GM21825 (cell line): ENCODE data around the gene MORC3.
"Not testable (repeated sequence)": the region's sequence is repeated elsewhere in the genome, so short reads cannot be mapped to it uniquely, and the experiment has no call there.

Experiments used
- ATAC-seq: cut with Tn5 transposase; IDR thresholded peaks from one replicate; pipeline ENCODE4 v1.9.1; 2021; ENCODE audit warnings: mild to moderate bottlenecking, moderate library complexity; ENCODE audit not compliant: unreplicated experiment

The MORC3 gene

DNA sequence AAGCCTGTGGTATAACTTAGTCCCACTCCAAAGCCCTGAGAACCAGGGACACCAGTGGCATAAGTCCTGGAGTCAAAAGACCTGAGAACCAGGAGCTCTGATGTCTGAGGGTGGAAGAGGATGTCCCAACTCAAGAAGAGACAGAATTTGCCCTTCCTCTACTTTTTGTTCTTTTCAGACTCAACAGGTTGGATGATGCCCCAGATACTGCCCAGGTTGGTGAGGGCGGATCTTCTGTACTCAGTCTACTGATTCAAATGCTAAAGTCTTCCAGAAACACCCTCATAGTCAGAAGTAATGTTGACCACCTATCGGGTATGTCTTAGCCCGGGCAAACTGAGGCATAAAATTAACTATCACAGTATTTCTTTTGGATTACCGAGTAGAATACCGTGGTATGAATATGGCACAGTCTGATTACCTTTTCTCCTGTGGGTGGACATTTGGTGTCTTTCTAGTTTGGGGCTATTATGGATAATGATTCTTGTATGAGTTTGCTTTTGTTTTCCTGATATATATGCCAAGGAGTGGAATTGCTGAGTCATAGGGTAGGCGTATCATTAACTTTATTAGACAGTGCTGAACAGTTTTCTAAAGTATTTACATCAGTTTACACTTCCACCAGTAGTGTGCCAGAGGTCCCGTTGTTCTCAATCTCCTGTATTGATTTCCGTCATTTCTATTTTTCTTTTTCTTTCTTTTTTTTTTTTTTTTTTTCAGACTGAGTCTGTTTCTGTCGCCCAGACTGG is 62.0 kb downstream of the MORC3 start:
- no peak for ATAC-seq

GRCh38 chr21:36382722-36383121 is 62.7 kb downstream of the MORC3 start:
- ATAC-seq, result not testable (repeated sequence)

GRCh38 chr21:36384885-36385232 is 64.9 kb downstream of the MORC3 start:
- ATAC-seq, result peak; percentile 16

GRCh38 chr21:36385233-36386030 is 65.4 kb downstream of the MORC3 start, which contains the start of gene CHAF1B:
Gene CHAF1B (plus strand): TSS chr21:36385392. CDS start chr21:36386137, 745 bp downstream.
- peak; percentile 89 for ATAC-seq

- no peak for ATAC-seq
Measured at GRCh38 chr21:36386031-36386642, 66.1 kb downstream of the MORC3 start.

GRCh38 chr21:36388096-36388495 is 68.1 kb downstream of the MORC3 start:
- ATAC-seq, result no peak

- ATAC-seq, result no peak
Measured at GRCh38 chr21:36388835-36389234, 68.8 kb downstream of the MORC3 start.

DNA sequence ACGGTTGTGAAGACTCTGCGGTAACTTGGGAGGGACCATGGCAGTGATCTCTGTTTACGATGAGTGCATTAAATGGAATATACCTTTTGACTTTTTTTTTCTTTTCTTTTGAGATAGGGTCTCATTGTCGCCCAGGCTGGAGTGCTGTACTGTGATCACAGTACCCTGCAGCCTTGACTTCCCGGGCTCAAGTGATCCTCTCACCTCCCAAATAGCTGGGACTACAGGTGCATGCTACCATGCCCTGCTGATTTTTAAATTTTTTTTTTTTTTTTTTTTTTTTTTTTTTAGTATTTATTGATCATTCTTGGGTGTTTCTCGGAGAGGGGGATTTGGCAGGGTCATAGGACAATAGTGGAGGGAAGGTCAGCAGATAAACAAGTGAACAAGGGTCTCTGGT is 71.7 kb downstream of the MORC3 start:
- ATAC-seq, result not testable (repeated sequence)

- ATAC-seq, result no peak
Measured at GRCh38 chr21:36395353-36396111, 75.5 kb downstream of the MORC3 start.

GRCh38 chr21:36396325-36396724 is 76.3 kb downstream of the MORC3 start:
- no peak for ATAC-seq

- no peak for ATAC-seq
Measured at GRCh38 chr21:36396971-36397370, 77.0 kb downstream of the MORC3 start.

DNA sequence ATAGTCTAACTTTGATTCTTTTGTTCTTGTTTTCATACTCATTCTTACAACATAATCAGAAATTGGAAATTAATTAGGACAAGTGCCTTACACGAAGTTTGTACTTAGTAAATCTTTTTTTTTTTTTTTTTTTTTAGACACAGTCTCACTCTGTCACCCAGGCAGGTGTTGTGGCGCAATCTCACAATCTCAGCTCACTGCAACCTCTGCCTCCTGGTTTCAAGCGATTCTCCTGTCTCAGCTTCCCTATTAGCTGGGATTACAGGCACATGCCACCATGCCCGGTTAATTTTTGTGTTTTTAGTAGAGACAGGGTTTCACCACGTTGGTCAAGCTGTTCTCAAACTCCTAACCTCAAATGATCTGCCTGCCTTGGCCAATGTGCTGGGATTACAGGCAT is 77.6 kb downstream of the MORC3 start:
- ATAC-seq, result no peak

GRCh38 chr21:36399736-36400135 is 79.7 kb downstream of the MORC3 start:
- not testable (repeated sequence) for ATAC-seq

DNA sequence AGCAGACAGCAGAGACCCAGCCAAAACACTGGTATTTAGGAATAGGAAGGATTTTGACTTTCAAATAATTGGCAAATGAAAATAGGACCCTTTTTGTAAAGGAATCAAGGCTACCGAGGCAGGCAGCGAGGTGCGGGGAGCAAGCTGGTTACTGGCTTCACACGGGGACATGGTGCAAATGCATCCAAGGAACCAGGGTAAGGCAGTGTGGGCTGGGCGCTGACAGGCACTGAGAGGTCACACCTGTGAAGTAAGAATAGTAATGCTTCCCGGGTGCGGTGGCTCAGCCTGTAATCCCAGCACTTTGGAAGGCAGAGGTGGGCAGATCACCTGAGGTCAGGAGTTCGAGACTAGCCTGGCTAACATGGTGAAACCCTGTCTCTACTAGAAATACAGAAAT is 80.7 kb downstream of the MORC3 start:
- no peak for ATAC-seq

DNA sequence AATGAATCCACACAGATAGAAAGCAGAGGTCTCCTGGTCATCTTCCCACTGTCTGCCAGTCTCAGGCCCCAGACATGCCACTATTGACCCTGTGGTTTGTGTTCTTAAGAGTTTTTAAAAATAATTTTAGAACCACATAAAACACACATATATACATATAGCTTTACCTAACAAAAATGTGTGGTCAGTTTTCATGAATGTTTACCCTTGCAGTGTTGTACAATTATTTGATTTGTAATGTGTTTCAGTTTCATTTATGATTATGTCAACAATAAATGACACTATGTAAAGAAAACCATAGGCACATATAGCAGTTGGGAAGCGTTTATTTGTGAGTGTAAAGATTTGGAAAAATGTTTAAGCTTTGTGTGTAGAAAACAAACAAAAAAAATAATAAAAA is 82.3 kb downstream of the MORC3 start:
- no peak for ATAC-seq

DNA sequence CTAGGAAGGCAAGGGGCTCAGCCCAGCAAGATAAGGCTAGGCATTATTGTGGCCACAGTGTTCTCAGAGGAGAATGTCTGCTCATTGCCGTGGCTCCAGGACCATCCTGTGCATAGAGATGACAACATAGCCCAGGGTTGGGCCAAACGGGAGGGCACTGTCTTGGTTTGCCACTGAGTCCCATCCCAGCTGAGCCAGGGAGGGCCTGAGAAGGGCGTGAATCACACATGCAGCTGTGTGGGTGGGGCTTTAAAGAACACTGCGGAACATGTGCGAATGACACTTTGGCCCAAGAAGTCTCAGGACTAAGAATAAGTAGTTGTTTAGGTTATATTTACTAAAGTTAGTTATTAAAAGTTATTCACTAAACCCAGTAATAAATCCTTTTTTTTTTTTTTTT is 83.7 kb downstream of the MORC3 start:
- no peak for ATAC-seq

GRCh38 chr21:36408568-36408967 is 88.6 kb downstream of the MORC3 start:
- ATAC-seq, result no peak

DNA sequence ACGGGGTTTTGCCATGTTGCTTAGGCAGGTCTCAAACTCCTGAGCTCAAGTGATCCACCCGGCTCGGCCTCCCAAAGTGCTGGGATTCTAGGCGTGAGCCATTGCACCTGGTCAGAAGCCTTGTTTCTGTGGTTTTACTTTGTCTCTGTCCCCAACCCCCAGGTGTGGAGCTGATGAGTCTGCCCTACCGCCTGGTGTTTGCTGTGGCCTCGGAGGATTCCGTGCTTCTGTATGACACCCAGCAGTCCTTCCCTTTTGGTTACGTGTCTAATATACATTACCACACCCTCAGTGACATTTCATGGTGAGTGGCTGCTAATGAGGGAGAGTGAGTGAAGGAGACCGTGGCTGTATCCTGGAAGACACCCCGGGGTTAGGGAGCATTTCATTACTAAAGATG is 91.3 kb downstream of the MORC3 start:
- no peak for ATAC-seq

- ATAC-seq, result no peak
Measured at GRCh38 chr21:36412916-36413315, 92.9 kb downstream of the MORC3 start.

GRCh38 chr21:36415375-36415774 is 95.4 kb downstream of the MORC3 start:
- no peak for ATAC-seq

- ATAC-seq, result no peak
Measured at GRCh38 chr21:36419241-36419640, 99.2 kb downstream of the MORC3 start.
